Bronchial epithelial cell (primary cell): ENCODE results near the gene CRACR2A. TPM values are rescaled to one million over a fixed set of nuclear protein-coding genes. Genes with fewer than 3 reads are reported as not detected.

Experiments used
- DNase-seq: peaks from one replicate; pipeline ENCODE4 v3.0.0-alpha.2; 2010; ENCODE audit warnings: low read depth
- FAIRE-seq: peaks from 2 replicates; lab custom pipeline; 2011; peaks lifted over from hg19 to GRCh38; lab: Jason Lieb, UNC
- H3K27me3 ChIP-seq: 2 replicates; pipeline ENCODE4 v1.5.1; 2011; ENCODE audit warnings: low read length; ENCODE audit not compliant: control insufficient read depth, insufficient read depth
- H3K36me3 ChIP-seq: 2 replicates; pipeline ENCODE4 v1.5.1; 2011; ENCODE audit warnings: low read length; ENCODE audit not compliant: control insufficient read depth, insufficient read depth
- H3K4me3 ChIP-seq: 2 replicates; pipeline ENCODE4 v1.5.1; 2011; ENCODE audit warnings: mild to moderate bottlenecking, low read depth, low read length, control low read depth
- total RNA-seq: library from RNA; depleted of rRNA; stranded (reverse); fragments of >200 nt; gene quantifications from 2 replicates; pipeline ENCODE4 v1.2.1, GENCODE V29; 2014
- TF ChIP-seq, protein P1 (sequence below): IDR thresholded peaks from 2 replicates; pipeline ENCODE4 v1.5.1; 2011; ENCODE audit warnings: mild to moderate bottlenecking, moderate library complexity, low read length, control low read depth, inconsistent platforms; ENCODE audit not compliant: insufficient read depth, severe bottlenecking

The CRACR2A gene
- total RNA-seq, 1 donor from 2014 or later, result 1.1 TPM

DNA sequence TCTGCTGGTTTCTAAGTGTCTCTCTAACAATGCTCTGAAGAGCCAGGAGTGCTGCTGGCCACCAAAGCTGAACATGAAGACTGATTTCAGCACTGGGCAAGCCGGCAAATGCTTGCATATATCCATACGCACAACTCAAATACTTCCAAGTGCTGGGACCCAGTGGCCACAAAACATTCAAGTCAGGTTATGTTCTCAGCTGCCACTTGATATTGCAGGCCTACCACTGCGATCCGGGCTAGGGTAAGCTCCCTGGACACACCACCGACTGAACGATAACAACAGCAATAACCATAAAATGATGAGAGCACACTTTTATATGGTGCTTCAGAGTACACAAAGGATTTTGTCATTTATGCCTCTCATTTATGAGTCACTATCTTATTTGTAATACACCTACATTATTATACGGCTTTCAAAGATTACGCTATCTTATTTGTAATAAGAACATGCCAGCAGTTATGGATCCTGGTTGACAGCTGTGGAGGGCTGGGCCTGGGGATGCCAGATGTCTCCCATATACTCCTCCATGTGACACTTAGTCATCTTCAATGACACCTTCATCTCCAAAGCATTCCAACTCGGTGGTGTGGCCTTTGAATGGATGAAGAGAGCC, 35.5 kb downstream of the CRACR2A start:
- peaks cover 1% of the 10 kb centered on the region for H3K27me3 ChIP-seq
- no peak overlapping the region for H3K4me3 ChIP-seq
- FAIRE-seq (no peak), DNase-seq (no peak)
- TF ChIP-seq, protein P1, sequence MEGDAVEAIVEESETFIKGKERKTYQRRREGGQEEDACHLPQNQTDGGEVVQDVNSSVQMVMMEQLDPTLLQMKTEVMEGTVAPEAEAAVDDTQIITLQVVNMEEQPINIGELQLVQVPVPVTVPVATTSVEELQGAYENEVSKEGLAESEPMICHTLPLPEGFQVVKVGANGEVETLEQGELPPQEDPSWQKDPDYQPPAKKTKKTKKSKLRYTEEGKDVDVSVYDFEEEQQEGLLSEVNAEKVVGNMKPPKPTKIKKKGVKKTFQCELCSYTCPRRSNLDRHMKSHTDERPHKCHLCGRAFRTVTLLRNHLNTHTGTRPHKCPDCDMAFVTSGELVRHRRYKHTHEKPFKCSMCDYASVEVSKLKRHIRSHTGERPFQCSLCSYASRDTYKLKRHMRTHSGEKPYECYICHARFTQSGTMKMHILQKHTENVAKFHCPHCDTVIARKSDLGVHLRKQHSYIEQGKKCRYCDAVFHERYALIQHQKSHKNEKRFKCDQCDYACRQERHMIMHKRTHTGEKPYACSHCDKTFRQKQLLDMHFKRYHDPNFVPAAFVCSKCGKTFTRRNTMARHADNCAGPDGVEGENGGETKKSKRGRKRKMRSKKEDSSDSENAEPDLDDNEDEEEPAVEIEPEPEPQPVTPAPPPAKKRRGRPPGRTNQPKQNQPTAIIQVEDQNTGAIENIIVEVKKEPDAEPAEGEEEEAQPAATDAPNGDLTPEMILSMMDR, result no peak
- no peaks in the 10 kb centered on the region for H3K36me3 ChIP-seq

DNA sequence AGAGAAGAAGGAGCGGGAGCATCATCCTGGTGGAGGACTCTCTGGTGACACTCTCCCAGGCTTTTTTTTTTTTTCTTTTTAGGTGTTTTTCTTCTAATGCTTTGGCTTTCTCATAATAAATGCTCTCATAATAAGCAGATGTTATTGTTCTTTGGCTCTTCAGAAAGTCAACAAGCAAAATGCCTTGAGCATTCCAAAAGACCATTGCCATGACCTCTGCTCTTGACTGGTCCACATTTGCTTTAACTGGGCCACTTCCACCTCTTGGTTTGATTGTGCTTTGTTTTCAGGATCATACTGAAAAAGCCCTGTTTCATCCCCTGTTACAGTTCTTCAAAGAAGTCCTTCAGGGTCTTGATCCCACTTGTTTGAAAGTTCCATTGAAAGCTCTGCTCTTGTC, 36.9 kb downstream of the CRACR2A start:
- DNase-seq (no peak), FAIRE-seq (no peak)
- H3K36me3 ChIP-seq, result no peaks in the 10 kb centered on the region
- H3K27me3 ChIP-seq, result peaks cover 1% of the 10 kb centered on the region
- TF ChIP-seq, protein P1, result no peak
- no peak overlapping the region for H3K4me3 ChIP-seq

DNA sequence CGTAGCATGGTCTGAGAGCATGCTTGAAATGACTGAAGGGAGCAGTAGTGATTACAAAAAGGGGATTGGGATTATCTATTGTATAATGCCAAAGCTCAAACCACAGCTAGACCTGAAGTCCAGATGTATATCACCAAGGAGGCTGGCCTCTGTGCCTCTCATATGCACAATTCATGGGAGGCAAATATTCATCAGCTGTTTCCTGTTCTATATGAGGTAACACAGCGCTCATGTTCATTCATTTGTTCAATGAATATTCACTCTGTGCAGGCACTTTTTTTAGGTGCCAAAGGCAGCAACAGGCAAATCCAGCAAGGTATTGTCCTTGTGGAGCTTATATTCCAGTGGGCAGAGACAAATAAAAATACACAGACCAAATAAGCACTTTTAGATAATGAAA, 39.0 kb downstream of the CRACR2A start:
- H3K4me3 ChIP-seq, result no peak overlapping the region
- FAIRE-seq, result no peak
- H3K27me3 ChIP-seq, result peaks cover 1% of the 10 kb centered on the region
- H3K36me3 ChIP-seq, result no peaks in the 10 kb centered on the region
- no peak for DNase-seq
- TF ChIP-seq, protein P1, result no peak

DNA sequence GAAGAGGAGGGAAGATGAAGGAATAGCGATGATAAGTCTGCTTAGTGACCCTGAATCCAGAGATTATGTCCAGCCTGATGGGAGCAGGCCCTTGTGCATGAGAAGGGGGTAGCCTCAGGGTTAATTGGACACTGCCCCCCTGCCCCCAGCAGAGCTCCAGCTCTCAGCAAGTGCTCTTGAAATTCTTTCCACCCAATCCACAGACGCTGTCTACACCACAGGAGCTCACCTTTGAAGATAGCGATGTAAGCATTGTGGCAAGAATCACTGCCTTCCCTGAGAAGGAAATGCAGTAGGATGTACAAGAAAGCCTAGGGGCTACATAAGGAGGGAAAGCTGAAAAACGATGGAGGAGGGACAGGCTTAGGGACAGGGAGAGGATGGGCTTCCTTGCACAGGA, 39.4 kb downstream of the CRACR2A start:
- no peaks in the 10 kb centered on the region for H3K27me3 ChIP-seq
- TF ChIP-seq, protein P1, result no peak
- H3K4me3 ChIP-seq, result no peak overlapping the region
- H3K36me3 ChIP-seq, result no peaks in the 10 kb centered on the region
- FAIRE-seq, result no peak
- DNase-seq, result no peak

DNA sequence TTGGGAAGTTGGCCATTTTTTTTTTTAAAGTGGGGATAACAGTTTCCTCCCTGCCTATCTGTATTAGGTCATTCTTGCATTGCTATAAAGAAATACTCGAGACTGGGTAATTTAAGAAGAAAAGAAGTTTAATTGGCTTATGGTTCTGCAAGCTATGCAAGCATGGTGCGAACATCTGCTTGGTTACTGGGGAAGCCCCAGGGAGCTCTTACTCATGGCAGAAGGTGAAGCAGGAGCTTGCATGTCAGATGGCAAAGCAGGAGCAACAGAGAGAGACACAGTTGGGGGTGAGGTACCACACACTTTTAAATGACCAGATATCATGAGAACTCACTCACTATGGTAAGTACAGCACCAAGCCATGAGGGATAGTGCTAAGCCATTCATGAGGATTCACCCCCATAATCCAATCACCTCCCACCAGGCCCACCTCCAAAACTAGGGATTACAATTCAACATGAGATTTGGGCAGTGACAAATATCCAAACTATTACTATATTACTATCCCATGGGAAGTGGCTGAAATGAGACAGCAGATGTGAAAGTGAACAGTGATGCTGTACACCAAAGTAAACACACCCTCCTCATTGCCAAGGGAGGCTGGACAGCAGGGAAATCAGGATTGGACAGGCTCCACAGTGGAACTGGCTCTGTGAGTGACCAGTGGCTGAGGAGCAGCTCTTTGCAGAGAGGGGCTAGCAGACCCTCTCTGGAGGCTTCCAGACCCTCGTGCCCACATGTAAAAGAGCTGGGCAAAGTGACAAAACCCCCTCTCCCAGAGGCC, 40.5 kb downstream of the CRACR2A start:
- H3K4me3 ChIP-seq, result no peak overlapping the region
- no peak for FAIRE-seq
- no peaks in the 10 kb centered on the region for H3K27me3 ChIP-seq

More for the DNA sequence above, 40.5 kb downstream of the CRACR2A start:
- DNase-seq, result no peak
- TF ChIP-seq, protein P1, result no peak
- no peaks in the 10 kb centered on the region for H3K36me3 ChIP-seq
